ENCODE results near the gene RNF146.

- TF ChIP-seq CTCF (IDR thresholded peaks at IDR 0.05; ENCODE audit: poor library complexity, severe bottlenecking) (no peak), RAD21 (conservative IDR thresholded peaks at IDR 0.05) (no peak), EZH2 (IDR thresholded peaks at IDR 0.05; ENCODE audit: borderline replicate concordance, insufficient read depth, low read length, poor library complexity, severe bottlenecking) (no peak), POLR2AphosphoS5 (IDR thresholded peaks at IDR 0.05) (no peak), SMC3 (conservative IDR thresholded peaks at IDR 0.05; ENCODE audit: poor library complexity) (no peak), MXI1 (conservative IDR thresholded peaks at IDR 0.05; ENCODE audit: poor library complexity, severe bottlenecking) (no peak), TAF1 (IDR thresholded peaks at IDR 0.05; ENCODE audit: low read depth) (no peak)
Observed at GRCh38 chr6:127332383-127332961, 65.8 kb downstream of the RNF146 start.
